KBM-7 (cell line): ENCODE measurements around the gene USP3.
A peak's percentile ranks its signal among the peaks of the same experiment; 100 is the strongest.

ENCODE experiments used
- DNase-seq: peaks from one replicate; pipeline ENCODE4 v3.0.0-alpha.2; 2015
- in situ Hi-C: fragments of 300-500 bp; cut with MboI; formaldehyde crosslinking; loops from 2 replicates; pipeline ENCODE4 v1.14.3; 2020; ENCODE audit warnings: low sequenced_read_pairs, low pct_unique_long_range_greater_than_20kb, mixed read lengths

The USP3 gene

GRCh38 chr15:63493436-63493835 lies 11.0 kb upstream of the USP3 start:
- in situ Hi-C loops: no loop called here
- no peak for DNase-seq

GRCh38 chr15:63494408-63494807 lies 10.0 kb upstream of the USP3 start:
- DNase-seq: no peak
- in situ Hi-C loops: no loop called here

- DNase-seq: no peak
- in situ Hi-C loops: no loop called here
Observed at GRCh38 chr15:63495343-63495742, 9.1 kb upstream of the USP3 start.

DNA sequence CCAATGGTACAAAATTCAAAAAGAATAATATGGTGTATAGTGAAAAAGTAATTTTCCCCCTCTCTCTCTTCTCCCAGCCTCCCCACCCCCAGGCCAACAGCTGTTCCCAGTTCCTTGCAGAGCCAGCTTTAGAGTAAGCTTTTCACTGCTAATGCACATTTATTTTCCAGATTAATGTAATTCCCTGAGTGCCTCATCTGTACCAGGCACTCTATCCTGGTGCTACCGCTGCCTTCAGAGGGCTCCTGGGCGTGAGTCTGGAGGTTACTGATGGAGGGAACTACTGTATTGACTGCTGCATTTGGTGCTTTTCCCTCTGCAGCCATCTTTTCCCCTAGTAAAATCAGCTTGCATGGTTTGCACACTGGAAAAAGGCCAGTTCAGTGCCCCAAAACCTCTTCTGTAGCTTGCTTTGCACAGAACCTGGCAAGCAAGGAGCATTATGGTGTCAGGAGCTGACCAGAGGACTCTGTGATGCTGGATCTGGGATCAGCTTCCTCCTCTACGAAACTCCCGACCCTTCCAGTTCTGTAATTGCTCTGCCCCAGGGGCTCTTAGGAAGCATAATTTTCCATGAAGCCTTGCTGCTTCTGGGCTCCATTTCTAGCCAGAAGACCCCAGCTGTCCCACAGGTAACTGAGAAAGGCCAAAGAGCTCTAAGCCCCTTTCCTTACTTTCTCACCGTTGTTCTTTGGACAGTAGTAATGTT lies 8.5 kb upstream of the USP3 start:
- no peak for DNase-seq
- in situ Hi-C loops: no loop called here

DNA sequence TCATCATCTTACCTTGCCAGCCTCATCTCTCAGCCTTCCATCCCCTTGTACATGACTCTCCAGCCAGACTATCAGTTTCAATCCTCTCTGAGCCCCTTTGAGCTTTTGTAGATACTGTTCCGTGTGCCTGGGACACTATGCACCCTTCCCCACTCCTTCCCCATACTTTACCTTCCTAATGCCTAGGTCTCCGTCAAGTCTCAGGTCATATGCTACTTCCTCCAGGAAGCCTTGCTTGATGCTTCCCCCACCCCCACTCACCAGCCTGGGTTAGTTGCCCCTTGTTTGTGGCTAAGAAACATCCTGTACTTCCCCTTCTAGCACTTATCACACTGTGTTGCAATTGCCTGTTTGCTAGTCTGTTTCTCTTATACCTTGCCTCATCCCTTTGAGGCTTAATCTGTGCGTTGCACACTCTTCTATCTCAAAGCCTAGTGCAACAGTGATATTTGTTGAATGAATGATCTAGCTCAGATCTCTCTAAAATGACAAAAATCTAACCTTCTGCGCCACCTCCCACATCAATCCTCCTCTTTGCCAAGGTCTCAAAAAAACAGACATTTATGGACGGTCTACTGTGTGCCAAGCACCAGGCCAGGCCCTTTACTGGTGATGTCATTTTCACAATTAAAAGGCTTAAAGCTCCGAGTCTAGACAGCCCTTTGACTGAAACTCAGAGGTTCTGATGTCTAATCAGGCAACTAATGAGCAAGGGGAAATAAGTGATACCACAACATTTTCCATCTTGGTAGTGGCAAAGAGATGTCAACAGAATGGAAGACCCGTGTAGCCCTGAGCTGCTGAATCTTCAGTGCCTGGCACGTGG lies 6.5 kb upstream of the USP3 start:
- in situ Hi-C loops: no loop called here
- peak; percentile 95 for DNase-seq

- no peak for DNase-seq
- in situ Hi-C loops: no loop called here
Observed at GRCh38 chr15:63499175-63499549, 5.2 kb upstream of the USP3 start.

GRCh38 chr15:63499611-63500010 lies 4.8 kb upstream of the USP3 start:
- in situ Hi-C loops: no loop called here
- no peak for DNase-seq

GRCh38 chr15:63500265-63501250 lies 3.8 kb upstream of the USP3 start:
- no peak for DNase-seq
- in situ Hi-C loops: no loop called here

DNA sequence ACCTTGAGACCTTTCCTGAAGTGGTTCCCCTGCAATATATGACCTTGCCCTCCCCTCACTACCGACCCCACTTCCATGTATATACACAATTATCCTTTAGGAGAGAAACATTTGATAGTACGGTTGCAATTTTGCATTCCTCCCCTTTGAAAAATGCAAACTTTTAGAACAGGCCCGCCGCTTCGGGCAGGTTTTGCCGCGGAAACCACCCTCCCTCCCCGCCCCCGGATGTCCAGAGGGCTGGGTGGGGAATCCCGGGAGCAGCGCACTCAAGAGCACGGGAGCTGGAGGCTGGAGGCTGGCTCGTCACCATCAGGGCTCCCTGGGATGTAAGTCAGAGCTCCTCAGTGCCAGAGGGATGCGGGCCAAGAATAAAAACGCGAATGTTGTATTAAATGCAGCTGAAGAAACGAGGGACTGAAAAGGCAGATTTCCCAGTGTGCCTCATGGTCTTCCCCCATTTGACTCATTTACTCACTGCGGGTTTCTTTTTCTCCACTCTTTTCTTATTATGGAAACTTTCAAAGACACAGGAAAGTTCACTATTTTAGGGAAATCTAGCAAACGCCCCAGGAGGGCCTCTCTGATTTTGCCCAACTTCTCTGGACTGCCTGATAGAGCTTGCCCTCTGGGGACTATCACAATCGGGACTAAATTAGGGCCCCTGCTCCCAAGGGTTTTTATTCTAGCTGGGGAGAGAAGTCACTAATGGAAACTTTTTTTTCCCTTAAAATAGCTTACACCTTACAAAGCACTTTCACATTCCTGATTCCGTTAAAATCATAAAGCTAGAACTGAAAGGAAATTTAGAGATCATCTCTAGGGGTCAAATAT lies 2.9 kb upstream of the USP3 start:
- no peak for DNase-seq
- in situ Hi-C loops: no loop called here

- in situ Hi-C loops: no loop called here
Observed at GRCh38 chr15:63502137-63502766, 2.1 kb upstream of the USP3 start.

DNA sequence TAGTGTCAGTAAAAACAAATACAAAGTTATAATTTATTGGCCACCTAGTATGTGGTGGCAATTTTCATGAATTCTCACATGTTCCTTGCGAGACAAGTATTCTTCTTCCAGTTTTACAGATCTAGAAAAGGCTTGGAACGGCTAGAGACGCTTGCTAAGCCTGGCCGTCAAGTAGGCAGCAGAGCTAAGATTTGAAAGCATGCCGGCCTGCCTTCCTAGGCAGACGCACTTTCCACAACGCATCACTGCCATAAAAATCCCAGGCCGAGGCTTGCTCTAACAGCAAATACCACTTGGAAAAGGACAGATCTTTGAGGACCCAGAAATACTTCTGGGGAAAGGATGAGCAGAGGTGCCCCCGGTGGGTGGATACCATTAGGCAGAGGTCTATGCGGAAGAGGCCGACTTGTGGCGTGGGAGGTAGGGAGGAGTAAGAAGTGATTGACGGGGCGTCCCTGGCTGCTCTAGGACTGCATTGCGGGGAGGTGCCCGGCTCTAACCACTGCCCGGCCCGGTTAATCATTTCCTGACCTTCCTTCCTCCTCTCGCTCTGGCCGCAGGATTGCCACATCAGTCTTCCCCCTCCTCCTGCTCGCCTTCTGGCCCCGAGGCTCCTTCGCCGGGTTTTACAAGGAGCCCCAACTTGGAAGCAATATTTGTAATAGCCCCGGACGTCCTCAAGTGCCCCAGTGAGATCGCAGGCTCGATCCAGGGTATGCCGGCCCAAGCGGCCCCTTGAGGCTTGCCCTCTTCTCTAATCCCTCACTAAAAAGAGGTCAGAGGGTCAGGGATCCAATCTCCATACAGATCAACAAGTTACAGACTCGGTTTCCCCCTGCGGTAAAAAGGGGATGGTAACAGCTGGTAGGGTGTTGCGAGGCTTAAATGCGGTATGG lies 1.3 kb upstream of the USP3 start:
- in situ Hi-C loops: no loop called here

More at GRCh38 chr15:63502137-63502766, 2.1 kb upstream of the USP3 start:
- DNase-seq: no peak

GRCh38 chr15:63503739-63504246 lies 600 bp upstream of the USP3 start:
- in situ Hi-C loops: no loop called here
- peak; percentile 85 for DNase-seq

More for the DNA sequence above, 1.3 kb upstream of the USP3 start:
- peak; percentile 100 for DNase-seq

DNA sequence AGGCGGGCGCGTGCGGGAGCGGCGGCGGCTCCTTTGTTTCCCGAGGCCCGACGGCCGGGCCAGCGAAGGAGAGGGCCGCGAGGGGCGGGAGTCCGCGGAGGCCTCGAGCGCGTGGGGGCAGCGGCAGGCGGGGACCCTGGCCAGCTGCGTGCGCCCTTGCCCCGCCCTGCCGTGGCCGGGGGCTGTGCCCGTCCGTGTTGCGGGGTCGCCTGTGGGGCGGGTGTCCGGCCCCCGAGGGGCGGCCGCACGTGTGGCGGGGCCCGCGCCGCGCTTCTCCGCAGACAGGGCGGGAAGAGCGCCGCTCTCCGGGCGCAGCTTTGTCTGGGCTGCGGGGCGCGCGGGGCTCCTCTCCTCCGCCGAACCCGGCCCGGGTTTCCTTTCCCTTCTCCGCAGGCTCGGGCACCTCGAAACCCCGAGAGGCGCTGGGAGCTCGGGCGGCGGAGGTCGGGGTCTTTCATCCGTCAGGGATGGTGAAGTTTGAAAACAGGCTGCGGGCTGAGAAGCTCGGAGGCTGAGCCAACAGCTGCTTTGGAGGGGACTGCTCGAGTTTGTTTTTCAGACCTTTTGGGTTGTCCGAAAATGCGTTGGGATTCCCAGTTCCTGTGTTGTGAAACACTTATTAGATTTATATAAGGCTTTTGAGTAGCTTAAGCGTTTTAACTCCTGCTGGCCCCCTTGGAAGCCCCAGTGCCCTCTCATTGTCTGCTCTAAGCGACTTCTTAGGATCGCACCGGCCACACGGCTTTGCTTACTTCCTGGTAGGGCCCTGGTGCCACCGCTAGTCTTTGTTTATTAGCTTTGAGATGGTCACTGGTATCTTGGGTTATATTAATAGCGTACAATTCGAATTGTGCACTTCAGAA lies 817 bp downstream of the USP3 start:
- peak; percentile 85 for DNase-seq
- in situ Hi-C loops: no loop called here

DNA sequence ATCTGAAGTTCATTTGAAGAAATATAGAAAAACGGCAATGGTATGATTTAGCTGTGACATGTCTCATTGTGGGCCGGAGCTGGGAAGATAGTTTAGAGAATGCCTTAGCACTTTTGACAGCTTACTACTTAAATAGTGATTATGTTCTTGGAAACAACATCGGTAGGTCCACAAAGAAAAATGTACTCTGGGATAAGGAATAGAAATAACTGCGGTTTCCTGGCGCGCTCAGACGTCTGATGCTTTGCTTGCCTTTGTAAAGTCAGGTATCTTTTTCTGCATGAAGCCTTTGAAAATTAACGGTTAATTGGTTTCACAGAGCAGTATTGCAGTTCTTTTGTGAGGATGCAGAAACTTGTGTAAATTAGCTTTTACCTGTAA lies 1.4 kb downstream of the USP3 start:
- in situ Hi-C loops: no loop called here
- no peak for DNase-seq

GRCh38 chr15:63506537-63507035 lies 2.2 kb downstream of the USP3 start:
- in situ Hi-C loops: no loop called here
- DNase-seq: peak; percentile 48
